Activated naive CD8-positive, alpha-beta T cell treated with anti-CD3 and anti-CD28 coated beads, Interleukin-2, amount 10 ng/mL, durations not matched to agents 7 days and 5 days (primary cell): Measurements from ENCODE around the gene SLC39A12. TPM values are rescaled to one million over a fixed set of nuclear protein-coding genes. Genes with fewer than 3 reads are reported as not detected.

Experiments used
- ATAC-seq: fragments of 150-1000 bp; cut with Tn5 transposase; one replicate; pipeline ENCODE4 v1.10.0; 2021; ENCODE audit warnings: low read depth, moderate library complexity
- POLR2A ChIA-PET: fragments of 350-600 bp; sonication (Branson Sonifier 250); formaldehyde crosslinking; loops from one replicate; lab custom pipeline; 2021; ENCODE audit warnings: antibody characterized with exemption; lab: Charles Lee
- DNase-seq: peaks from one replicate; pipeline ENCODE4 v3.0.0; 2021
- H3K27ac Mint-ChIP-seq: one replicate; pipeline ENCODE4 v1.8.0; 2022; ENCODE audit warnings: mild to moderate bottlenecking, mixed read lengths
- H3K27me3 Mint-ChIP-seq: one replicate; pipeline ENCODE4 v1.8.0; 2022; ENCODE audit warnings: mild to moderate bottlenecking, moderate library complexity, mixed read lengths
- H3K36me3 Mint-ChIP-seq: one replicate; pipeline ENCODE4 v1.8.0; 2021; ENCODE audit warnings: mild to moderate bottlenecking, mixed read lengths
- H3K4me1 Mint-ChIP-seq: one replicate; pipeline ENCODE4 v1.8.0; 2021; ENCODE audit warnings: mixed read lengths
- H3K4me3 Mint-ChIP-seq: one replicate; pipeline ENCODE4 v1.8.0; 2022; ENCODE audit warnings: mild to moderate bottlenecking, moderate library complexity, mixed read lengths
- H3K9me3 Mint-ChIP-seq: one replicate; pipeline ENCODE4 v1.8.0; 2021; ENCODE audit warnings: mixed read lengths
- total RNA-seq, 2 experiments: library from RNA; stranded (reverse); gene quantifications; one replicate each; pipeline ENCODE4 v1.2.3, GENCODE V29; 2021

Gene SLC39A12
- total RNA-seq, 2 experiments from 2014 or later: not detected

DNA sequence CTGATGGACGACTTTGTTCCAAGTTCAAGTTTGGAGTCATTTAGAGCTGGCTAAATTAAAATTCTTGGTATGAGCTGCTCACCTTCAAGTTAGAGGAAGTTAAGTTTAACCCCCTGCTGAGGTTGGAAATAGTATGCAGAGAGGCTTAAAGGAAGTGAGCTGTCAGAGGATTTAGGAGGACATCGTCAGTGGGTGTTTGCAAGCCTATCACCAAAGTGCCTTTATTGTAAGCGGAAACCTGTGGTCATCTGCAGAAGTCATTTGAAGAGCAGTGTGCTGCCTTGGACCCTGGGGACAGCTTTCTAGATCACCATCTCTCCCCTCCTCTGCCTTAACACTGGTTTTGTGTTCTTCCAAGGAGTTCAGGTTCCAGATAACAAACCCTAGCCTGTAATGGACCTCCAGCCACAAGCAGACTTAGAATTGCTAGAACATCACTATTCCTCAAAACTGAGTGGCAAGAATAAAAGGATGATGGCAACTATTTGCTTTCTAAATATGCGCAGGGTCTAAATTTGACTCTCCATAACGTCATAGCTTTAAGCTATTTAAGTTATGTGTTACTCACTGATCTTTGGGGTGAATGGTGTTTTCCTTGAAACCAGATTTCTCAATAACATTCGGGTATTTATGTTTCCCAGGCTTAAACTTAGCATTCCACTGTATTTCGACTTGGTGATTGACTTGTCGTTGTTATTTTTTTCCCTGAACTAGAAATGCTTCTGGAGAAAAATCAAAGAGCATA lies 93.4 kb downstream of the SLC39A12 start:
- H3K4me3 Mint-ChIP-seq: no peak overlapping the region
- ATAC-seq (no peak), DNase-seq (no peak)
- H3K27ac Mint-ChIP-seq: no peak overlapping the region
- H3K27me3 Mint-ChIP-seq: no peaks in the 10 kb centered on the region
- peaks cover 1% of the 10 kb centered on the region for H3K9me3 Mint-ChIP-seq
- no peaks in the 10 kb centered on the region for H3K4me1 Mint-ChIP-seq
- POLR2A ChIA-PET: no interaction called here
- no peaks in the 10 kb centered on the region for H3K36me3 Mint-ChIP-seq

DNA sequence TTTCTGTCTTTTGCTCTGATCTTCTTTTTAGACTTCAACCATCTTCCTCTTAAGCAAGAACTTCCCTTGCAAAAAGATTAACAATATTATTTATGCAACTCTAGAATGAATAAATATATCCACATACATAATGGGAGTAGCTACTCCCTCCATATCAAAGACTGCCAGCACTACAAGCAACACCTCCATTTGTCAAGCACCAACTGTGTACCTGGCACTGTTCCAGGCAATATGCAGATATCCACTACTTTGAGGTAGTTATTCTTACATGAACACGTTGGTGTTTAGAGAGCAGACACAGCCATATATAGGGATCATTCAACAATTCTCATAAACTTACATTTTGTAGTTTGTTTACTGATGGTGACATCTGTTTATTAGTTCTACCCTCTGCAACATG lies 104.9 kb downstream of the SLC39A12 start:
- no peak for ATAC-seq
- peaks cover 9% of the 10 kb centered on the region for H3K9me3 Mint-ChIP-seq
- no peak for DNase-seq
- H3K27me3 Mint-ChIP-seq: no peaks in the 10 kb centered on the region
- H3K27ac Mint-ChIP-seq: no peak overlapping the region
- no peaks in the 10 kb centered on the region for H3K36me3 Mint-ChIP-seq
- POLR2A ChIA-PET: no interaction called here
- no peaks in the 10 kb centered on the region for H3K4me1 Mint-ChIP-seq
- H3K4me3 Mint-ChIP-seq: no peak overlapping the region

- Mint-ChIP-seq H3K9me3 (peaks cover 9% of the 10 kb centered on the region), H3K36me3 (no peaks in the 10 kb centered on the region), H3K27me3 (no peaks in the 10 kb centered on the region), H3K4me3 (no peak overlapping the region), H3K4me1 (no peaks in the 10 kb centered on the region), H3K27ac (no peak overlapping the region)
- POLR2A ChIA-PET: no interaction called here
- ATAC-seq (no peak), DNase-seq (no peak)
Measured at GRCh38 chr10:18059826-18060559, 108.3 kb downstream of the SLC39A12 start.

DNA sequence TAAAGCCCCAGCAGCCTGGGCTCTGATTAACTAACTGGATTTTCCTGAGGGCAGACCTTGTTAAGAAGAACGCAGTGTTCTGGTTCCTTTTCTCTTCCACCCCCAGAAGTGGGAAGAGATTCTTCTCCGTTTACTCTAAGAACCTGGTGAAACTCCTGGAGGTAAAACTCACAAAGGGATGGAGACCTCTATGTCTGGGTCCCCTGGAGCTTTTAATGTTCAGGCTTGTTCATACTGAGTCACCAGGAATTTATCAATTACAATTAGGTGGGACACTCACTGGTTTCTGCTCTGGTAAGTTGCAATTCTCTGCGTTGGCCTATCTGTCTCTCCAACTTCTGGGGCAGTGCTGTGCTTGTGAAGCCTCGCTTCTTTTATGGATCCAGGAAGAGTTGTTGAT lies 115.2 kb downstream of the SLC39A12 start:
- Mint-ChIP-seq H3K27ac (no peak overlapping the region), H3K27me3 (no peaks in the 10 kb centered on the region), H3K9me3 (no peaks in the 10 kb centered on the region), H3K4me1 (no peaks in the 10 kb centered on the region), H3K4me3 (no peak overlapping the region), H3K36me3 (no peaks in the 10 kb centered on the region)
- DNase-seq: no peak
- POLR2A ChIA-PET: no interaction called here
- ATAC-seq: no peak

DNA sequence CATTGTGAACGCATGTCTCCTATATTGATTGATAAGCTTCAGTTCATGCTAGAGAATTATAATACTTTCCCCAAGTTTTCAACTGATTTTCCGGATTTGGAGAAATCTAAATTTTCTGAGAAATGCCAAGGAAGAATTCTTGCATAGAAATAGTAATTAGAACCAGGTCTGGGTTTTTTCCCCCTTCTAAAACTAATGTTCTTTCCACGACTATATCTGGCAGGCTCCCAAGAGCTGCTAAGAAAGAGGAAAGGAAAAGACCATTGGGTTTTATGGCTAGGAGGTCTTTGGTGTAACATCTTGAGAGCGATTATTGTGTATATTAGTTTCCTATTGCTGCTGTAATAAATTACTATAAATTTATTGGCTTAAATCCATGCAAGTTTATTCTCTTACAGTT lies 116.7 kb downstream of the SLC39A12 start:
- Mint-ChIP-seq H3K4me3 (no peak overlapping the region), H3K4me1 (no peaks in the 10 kb centered on the region), H3K27ac (no peak overlapping the region), H3K36me3 (no peaks in the 10 kb centered on the region), H3K9me3 (no peaks in the 10 kb centered on the region), H3K27me3 (no peaks in the 10 kb centered on the region)
- ATAC-seq (no peak), DNase-seq (no peak)
- POLR2A ChIA-PET: no interaction called here

- ATAC-seq: no peak
- H3K4me1 Mint-ChIP-seq: no peaks in the 10 kb centered on the region
- no peaks in the 10 kb centered on the region for H3K36me3 Mint-ChIP-seq
- no peak overlapping the region for H3K27ac Mint-ChIP-seq
- no peaks in the 10 kb centered on the region for H3K9me3 Mint-ChIP-seq
- no peak overlapping the region for H3K4me3 Mint-ChIP-seq
- POLR2A ChIA-PET: no interaction called here
- no peaks in the 10 kb centered on the region for H3K27me3 Mint-ChIP-seq
- no peak for DNase-seq
Measured at GRCh38 chr10:18071591-18071990, 119.9 kb downstream of the SLC39A12 start.

GRCh38 chr10:18073314-18073713 lies 121.6 kb downstream of the SLC39A12 start:
- H3K27ac Mint-ChIP-seq: no peak overlapping the region

DNA sequence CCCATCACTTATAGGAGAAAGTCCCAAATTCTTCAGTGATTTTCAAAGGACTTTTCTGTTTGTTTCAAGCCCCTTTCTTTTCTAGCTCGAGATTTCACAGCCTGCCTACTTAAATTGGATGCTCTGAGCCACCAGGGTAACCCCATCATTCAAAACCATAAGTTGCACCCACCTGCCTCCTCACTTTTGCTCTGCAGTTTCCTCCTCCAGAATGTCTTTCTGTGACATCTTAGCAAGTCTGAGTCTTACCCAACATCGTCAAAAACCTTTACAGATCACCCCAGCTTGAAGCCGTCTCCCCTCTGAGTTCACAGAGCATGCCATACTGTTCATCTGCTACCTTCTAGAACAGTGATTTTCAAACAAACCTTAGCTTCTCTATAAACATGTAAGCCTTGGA lies 124.2 kb downstream of the SLC39A12 start:
- no peak overlapping the region for H3K27ac Mint-ChIP-seq
- POLR2A ChIA-PET: no interaction called here

More at GRCh38 chr10:18073314-18073713, 121.6 kb downstream of the SLC39A12 start:
- no peaks in the 10 kb centered on the region for H3K36me3 Mint-ChIP-seq
- no peaks in the 10 kb centered on the region for H3K4me1 Mint-ChIP-seq
- no peaks in the 10 kb centered on the region for H3K9me3 Mint-ChIP-seq
- no peaks in the 10 kb centered on the region for H3K27me3 Mint-ChIP-seq
- POLR2A ChIA-PET: no interaction called here
- no peak for ATAC-seq
- H3K4me3 Mint-ChIP-seq: no peak overlapping the region
- DNase-seq: no peak

DNA sequence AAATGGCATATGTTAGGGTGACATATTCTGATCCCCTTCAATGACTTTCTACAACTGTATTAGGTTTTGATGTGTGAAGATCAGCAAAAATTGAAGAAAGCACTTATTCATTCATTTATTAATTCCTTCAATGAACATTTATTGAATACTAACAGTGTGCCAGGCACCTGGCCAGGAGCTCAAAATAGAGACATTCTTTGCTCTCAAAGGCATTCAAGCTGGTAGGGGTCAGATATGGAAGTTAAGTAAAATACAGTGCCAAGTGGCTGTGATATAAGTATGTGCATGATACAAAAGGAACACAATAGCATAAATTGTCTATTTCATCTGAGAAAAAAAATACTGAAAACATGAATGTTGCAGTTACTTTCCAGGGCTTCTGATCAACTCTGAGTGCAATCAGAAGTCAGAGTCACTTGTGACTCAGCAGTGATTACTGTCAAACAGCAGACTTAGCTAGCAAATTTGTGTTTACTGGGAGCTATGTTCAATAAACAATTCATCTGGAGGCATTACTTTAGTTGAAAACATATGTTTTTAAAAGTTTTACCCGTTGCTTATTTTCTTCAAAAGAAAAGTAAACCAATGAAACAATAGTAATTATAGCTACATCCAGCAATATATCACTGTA lies 128.1 kb downstream of the SLC39A12 start:
- ATAC-seq (no peak), DNase-seq (no peak)
- Mint-ChIP-seq H3K27me3 (peaks cover 1% of the 10 kb centered on the region), H3K4me1 (no peaks in the 10 kb centered on the region), H3K36me3 (no peaks in the 10 kb centered on the region), H3K4me3 (no peak overlapping the region), H3K9me3 (no peaks in the 10 kb centered on the region), H3K27ac (no peak overlapping the region)
- POLR2A ChIA-PET: no interaction called here

More for the DNA sequence above, 124.2 kb downstream of the SLC39A12 start:
- Mint-ChIP-seq H3K4me3 (no peak overlapping the region), H3K27me3 (peaks cover 1% of the 10 kb centered on the region), H3K4me1 (no peaks in the 10 kb centered on the region), H3K36me3 (no peaks in the 10 kb centered on the region), H3K9me3 (no peaks in the 10 kb centered on the region)
- ATAC-seq (no peak), DNase-seq (no peak)

DNA sequence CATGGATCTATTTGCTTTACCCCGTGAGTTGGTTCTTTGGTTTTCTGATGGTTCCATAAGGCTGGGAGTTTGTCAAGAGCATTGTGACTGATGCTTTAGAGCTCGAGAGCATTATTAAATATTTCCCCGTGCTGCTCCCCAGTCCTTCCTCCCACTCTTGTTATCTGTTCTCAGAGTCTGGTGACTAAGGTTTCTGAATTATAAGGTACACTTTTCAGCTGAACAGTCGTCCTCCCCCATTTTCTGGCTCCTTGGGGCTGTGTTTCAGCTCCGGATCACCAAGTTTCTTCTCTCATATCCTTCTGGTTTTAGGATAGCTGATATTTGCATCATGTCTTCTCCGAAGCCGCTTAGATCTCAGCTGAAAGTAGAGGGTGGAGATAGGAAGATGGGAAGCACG lies 130.7 kb downstream of the SLC39A12 start:
- POLR2A ChIA-PET: no interaction called here
- ATAC-seq: no peak
- Mint-ChIP-seq H3K27me3 (peaks cover 1% of the 10 kb centered on the region), H3K4me1 (no peaks in the 10 kb centered on the region), H3K36me3 (no peaks in the 10 kb centered on the region), H3K9me3 (no peaks in the 10 kb centered on the region), H3K4me3 (no peak overlapping the region), H3K27ac (no peak overlapping the region)
- DNase-seq: no peak

DNA sequence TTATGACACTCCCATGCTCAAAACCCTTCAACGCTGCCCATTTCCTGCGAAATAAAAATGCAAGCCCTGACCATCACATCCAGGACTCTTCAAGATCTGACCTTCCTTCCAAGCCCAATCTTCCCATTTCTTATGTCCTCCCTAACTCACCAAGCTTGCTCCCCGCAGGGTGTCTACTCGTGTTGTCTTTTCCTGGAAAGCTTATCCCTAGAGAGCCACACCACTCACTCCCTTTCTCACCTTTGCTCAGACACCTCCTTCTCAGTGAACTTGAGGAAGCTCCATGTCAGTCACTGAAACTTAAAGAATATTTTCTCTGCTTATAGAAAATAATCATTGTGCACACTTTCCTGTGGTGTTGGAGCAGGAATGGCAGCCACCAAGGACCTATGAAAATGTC lies 134.1 kb downstream of the SLC39A12 start:
- Mint-ChIP-seq H3K4me1 (no peaks in the 10 kb centered on the region), H3K4me3 (no peak overlapping the region), H3K36me3 (no peaks in the 10 kb centered on the region), H3K9me3 (no peaks in the 10 kb centered on the region), H3K27me3 (no peaks in the 10 kb centered on the region), H3K27ac (no peak overlapping the region)
- POLR2A ChIA-PET: no interaction called here
- DNase-seq: no peak
- no peak for ATAC-seq

DNA sequence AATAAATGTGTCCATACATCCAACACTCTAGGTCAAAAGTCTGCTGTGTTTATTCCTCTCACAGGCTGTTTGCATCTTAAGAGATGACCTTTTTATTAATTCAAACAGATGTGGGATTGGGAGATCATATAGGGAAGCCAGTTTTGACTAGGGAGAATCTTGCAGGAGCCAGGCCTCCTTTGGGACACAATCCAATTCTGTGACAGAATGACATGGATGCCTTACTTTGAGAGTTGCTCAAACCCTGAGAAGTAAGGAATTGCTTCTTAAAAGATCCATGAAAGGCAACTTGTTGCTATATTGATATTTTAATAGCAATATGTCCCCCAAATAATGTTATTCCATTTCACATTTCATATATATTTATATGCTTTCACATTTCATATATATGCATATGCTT lies 135.0 kb downstream of the SLC39A12 start:
- POLR2A ChIA-PET: no interaction called here
- ATAC-seq: no peak
- H3K27me3 Mint-ChIP-seq: no peaks in the 10 kb centered on the region
- DNase-seq: no peak
- no peaks in the 10 kb centered on the region for H3K4me1 Mint-ChIP-seq
- no peaks in the 10 kb centered on the region for H3K9me3 Mint-ChIP-seq
- no peak overlapping the region for H3K27ac Mint-ChIP-seq
- no peaks in the 10 kb centered on the region for H3K36me3 Mint-ChIP-seq
- H3K4me3 Mint-ChIP-seq: no peak overlapping the region

DNA sequence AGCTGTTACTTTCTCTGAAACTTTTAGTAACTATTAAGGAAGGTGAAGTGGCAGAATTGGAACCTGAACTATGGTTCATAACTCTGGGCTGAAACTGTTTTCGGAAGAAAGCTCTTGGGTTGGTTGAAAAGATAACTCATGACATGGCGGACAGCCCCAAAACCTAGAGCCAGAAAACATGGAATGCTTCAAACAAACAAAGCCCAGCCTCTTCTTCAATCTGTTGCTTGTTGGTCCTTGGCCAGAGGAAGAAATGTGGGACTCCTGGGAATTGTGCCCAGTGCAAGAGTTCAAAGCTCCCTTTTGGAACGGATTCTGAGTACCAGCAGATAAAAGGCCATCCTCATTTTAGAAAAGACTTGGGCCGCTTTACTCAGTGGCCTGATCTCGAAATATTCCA lies 135.6 kb downstream of the SLC39A12 start:
- H3K36me3 Mint-ChIP-seq: no peaks in the 10 kb centered on the region
- H3K4me3 Mint-ChIP-seq: no peak overlapping the region
- no peak overlapping the region for H3K27ac Mint-ChIP-seq
- no peaks in the 10 kb centered on the region for H3K4me1 Mint-ChIP-seq
- POLR2A ChIA-PET: no interaction called here
- DNase-seq: no peak
- H3K9me3 Mint-ChIP-seq: no peaks in the 10 kb centered on the region
- H3K27me3 Mint-ChIP-seq: no peaks in the 10 kb centered on the region
- ATAC-seq: no peak
